CD4-positive, alpha-beta T cell treated with Interleukin-17A for 1 hour (primary cell): ENCODE data around the gene MEIKIN.

Source experiments
- DNase-seq: peaks from one replicate; pipeline ENCODE4 v3.0.0-alpha.2; 2020

The MEIKIN gene, protein sequence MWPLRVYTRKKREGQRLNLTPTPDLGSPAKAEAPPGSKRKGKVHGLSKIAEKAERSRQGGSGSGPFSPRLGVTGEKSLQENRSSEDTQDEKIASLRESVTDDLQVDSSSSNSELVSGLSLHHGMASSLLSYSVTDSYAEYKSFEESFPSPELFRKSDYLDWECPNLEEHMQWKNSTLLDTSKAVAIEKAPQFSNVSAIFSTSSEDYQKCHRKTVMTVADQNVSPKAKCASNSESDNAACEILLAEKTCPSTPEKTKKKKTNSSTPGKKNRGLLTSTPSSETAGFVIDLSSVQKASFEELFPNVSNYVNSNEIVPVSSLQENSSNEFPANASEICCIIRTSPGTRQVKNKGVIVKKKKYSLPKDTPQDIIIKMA

DNA sequence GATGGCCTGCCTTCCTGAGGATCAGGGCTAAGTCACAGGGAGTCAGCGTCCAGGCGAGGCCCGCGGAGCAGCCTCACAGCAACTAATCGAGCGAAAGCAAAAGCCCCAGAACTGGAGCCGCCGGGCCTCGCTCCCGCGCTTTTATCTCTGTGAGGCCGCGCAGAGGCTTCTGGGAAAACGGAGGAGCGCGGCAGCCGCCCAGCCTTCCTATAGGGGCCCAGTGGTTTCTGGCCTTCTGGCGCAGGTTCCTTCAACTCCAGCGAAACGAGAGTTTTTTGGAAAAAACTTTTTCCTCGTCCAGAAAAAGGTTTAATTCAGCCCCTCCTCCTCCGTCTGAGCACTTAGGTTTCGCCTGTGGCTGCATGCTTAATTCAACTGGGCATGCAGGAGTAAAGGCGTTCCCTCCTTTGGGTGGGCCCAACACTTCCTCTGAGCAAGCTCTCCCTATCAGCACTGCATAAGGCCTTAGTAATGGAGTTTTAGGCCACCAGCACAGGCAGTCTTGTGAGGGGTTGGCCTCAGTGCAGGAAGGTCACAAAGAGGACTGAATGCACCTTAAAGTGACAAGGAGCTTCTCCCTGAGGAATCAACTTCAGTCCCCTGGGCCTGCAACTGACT is at the start of gene MEIKIN:
Gene MEIKIN (minus strand): TSS at position 113 of the 618 bp plus-strand sequence. CDS start 158 bp downstream, outside the sequence.
- DNase-seq = no peak

- no peak for DNase-seq
Measured at GRCh38 chr5:131994533-131995226, 49.2 kb upstream of the MEIKIN start.

DNA sequence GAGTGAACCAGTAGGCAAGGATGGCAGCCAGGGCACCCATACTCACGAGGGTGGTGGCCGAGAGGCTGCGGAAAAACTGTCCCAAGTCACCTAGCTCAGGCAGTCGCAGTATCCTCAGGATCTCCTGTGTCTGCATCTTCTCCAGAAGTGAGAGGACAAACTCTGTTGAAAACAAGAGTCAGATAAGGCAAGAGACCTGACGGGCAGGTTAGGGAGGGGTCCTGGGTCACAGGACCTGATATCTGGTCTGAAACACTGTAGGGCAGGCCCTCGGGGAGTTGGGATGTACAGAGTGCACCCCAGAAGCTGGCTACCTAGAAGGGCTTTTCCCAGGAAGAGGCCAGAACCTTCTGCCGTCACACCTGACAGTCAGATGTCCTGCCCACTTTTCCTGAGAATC is 48.6 kb upstream of the MEIKIN start:
- no peak for DNase-seq

- no peak for DNase-seq
Measured at GRCh38 chr5:131993676-131994075, 48.2 kb upstream of the MEIKIN start.

DNA sequence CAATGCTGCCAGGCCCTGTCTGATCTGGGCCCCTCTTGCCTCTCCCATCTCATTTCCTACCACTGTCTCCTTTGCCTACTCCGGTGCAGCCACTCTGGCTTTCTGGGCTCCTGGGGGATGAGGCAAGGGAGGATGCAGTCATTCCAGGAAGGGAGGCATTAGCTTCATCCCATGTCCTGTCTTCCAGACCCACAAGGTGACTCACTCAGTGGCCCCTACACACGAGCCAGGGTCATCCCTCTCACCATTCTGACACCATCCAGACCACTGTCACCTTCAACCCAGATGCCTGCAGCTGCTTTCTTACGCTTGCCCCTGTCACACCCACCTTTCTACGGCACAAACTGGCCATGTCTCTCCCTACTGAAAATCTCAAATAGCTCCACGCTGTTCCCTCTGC is 46.9 kb upstream of the MEIKIN start:
- DNase-seq = no peak

- no peak for DNase-seq
Measured at GRCh38 chr5:131991593-131992324, 46.3 kb upstream of the MEIKIN start.

DNA sequence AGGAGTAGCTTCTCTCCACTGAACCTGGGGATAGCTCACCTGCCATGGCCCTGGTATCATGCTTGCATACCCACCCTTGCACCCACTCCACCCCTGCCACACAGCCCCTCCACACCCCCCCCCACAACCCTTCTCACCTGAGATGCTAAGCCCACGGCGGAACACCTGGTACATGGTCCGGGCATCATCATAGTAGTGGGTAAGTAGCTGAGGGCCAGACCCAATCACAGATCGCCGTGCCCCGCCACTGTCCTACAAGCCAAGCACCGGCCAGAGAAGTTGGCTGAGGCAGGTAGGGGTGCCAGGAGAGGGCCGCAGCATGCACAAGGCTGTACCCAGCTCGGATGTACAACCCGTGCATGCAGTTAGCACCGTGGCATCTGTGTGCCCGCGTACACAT is 45.3 kb upstream of the MEIKIN start:
- DNase-seq = no peak

DNA sequence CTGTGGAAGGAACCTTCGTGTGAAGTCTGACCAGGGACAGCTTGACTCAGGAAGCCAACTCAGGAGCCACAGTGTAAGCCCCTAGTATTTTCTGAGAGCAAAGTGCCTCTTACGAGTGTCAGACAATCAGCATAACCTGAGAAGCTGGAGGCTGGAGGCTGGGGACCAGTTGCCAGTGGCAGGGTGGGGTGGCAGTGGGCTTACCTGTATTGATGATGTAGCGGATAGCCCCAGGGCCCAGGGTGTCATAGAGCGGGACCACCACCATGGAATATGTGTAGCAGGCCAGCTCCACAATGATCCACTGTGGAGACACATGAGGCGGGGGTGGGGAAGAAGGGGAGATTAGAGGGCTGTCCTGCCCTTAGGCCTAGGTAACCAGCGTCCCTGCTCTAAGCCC is 43.1 kb upstream of the MEIKIN start:
- no peak for DNase-seq

- DNase-seq = no peak
Measured at GRCh38 chr5:131987251-131987650, 41.8 kb upstream of the MEIKIN start.

DNA sequence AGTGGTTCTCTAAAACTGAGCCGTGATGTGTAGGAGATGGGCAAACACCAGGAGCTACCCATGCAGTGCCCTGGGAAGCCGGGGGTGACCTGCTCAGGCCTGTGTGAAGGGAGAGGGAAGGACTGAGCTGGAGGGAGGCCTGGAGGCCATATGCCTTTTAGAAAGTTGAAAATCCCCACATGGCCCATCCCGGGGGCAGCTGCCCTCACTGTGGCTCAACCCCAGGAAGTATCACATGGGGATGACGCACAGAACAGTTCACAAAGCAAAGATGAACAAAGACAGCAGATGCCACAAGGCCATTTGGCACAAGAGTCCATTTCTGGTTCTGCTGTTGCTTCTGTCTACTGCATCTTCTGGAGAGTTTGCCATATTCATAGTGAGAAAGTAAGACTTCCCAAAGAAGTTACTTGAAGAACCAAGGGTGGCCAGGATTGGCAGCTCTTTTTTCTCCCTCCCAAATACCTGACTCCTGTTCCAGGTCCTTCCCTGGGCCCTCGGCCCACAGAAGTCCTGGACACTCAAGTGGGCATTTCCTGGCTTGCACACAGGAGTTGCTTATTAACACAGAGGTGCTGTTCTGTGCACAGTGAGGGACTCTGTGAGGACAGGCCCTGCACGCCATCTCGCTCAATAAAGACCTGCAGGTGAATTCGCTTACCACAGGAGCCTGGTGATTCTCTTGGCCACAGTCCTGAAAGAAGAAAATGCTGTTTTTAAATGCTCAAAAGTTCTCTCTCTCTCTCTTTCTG is 40.9 kb upstream of the MEIKIN start:
- no peak for DNase-seq

GRCh38 chr5:131984956-131985665 is 39.6 kb upstream of the MEIKIN start:
- no peak for DNase-seq

GRCh38 chr5:131983244-131983771 is 37.8 kb upstream of the MEIKIN start:
- no peak for DNase-seq

GRCh38 chr5:131981516-131981915 is 36.1 kb upstream of the MEIKIN start:
- no peak for DNase-seq

DNA sequence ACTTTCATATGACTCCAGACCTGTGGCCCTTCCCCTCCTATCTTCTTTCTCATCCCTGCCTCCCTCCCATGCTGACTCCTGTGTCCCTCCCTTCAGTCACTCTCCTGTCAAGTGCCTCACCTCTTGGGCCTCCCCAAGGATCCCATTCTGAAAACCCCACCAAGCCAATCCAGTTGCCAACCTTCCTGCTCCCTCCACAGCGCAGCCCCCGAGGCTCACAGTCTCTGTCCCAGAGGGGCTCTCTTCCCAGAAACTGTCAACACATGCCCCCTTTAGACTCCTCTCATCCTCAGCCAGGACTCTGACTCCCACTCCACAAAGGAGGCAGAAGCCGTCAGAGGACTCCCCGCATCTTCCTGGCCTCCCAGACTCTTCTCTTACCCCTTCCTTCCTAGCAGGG is 35.2 kb upstream of the MEIKIN start:
- DNase-seq = no peak

DNA sequence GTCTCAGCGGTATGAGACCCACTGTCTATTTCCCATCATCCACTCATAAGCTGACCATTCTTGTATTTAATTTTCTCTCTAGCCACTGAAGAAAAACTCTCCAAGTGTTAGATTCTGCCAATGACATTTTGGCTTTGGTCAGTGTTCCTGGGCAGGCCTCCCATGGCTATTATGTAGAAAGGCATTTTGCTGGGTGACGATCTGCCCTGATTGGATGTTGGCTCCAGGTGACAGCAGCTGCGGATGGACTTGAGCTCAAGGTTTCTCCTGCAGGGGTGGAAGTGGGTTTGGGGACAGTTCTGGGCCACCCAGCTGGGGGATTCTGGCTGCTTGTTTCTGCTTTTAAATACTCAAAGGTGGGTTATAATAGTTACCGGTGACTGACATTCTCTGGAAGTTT is 34.4 kb upstream of the MEIKIN start:
- no peak for DNase-seq

DNA sequence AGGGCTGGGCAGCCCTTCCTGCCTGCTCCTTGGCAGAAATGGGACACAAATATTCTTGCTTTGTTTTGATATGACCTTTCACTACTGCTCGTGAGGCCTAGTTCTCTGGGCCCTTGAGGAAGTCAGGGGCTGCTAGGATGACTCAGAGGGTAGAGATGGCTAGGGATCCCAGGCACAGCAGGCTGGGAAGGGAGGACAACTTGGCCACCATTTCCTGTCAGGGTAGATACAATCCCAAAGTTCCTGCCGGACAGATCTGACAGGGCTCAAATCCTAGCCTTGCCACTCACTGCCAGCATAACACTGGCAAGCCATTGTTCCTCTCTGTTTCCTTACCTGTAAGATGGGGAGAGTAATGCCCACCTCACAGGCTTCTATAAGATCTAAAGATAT is 31.7 kb upstream of the MEIKIN start:
- no peak for DNase-seq

DNA sequence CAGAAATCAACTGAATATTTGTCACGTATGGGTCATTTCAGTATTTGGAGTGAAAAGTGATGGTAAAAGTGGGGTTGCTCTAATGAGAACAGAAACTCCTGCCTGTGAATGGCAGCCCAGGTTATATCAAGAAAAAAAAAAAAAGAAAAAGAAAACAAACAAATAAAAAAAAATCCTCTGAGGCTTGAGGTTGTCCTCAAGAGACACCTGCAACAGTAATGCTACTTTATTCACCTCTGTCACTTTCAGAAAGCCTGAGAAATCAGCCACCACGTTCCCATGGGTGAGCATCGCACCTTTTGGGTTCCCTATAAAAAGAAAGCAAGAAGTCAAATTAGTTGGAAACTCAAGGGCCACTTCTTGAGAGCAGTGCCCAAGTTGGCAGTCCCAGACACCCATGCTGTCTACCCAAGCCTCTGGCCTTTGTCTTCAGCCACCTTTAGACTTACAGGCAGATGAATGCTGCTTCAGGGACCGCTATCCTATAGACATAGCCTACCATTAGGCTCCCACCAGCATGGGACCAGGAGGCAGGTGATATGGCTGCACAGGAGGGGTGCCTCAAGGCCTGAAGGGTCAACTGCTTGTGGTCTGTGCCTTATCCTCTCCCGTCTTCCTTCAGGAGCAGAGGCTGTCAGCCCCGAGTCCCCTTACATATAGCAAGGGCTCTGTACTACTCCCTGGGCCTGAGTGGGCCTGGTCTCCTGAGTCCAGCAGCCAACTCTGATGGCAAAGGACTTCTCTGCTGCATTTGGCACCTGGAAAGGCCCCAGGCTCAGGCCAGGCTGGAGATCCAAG is 31.1 kb upstream of the MEIKIN start:
- DNase-seq = no peak

GRCh38 chr5:131974956-131975726 is 29.7 kb upstream of the MEIKIN start:
- DNase-seq = peak; percentile 58

- DNase-seq = no peak
Measured at GRCh38 chr5:131974622-131974955, 29.1 kb upstream of the MEIKIN start.

DNA sequence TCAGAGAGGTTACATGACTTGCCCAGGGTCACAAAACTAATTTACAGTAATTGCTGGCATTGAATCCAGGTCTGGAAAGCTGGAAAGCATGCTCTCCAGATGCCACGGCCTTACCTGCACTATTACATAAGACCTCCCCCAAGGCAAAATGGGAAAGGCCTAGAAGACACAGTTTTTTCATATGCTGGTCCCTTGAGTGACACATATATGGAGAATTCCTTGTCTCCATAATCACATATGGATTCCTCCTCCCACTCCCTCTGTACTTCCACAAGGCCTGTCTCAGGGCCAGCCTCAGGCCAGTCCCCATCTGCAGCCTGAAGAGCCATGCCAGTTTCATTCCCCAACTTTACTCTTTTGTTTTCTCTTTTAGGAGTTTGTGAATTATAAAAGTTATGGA is 28.6 kb upstream of the MEIKIN start:
- no peak for DNase-seq
